IMR-90 (cell line): Measurements from ENCODE around the gene FCMR. TPM values are rescaled to one million over a fixed set of nuclear protein-coding genes. Genes with fewer than 3 reads are reported as not detected.

Experiments used
- ATAC-seq: fragments of 200-7000 bp; cut with Tn5 transposase; 2 replicates; pipeline ENCODE4 v1.9.1; 2020; ENCODE audit warnings: low read depth, mild to moderate bottlenecking, moderate library complexity
- BruUV-seq: library from RNA; stranded (reverse); fragments of 400-500 nt; replicated peaks from 2 replicates; lab custom pipeline; 2021; lab: Mats Ljungman, UMichigan
- CTCF ChIA-PET: fragments of 300-600 bp; formaldehyde crosslinking; extraction: SDS; loops from one replicate; lab custom pipeline; 2021; ENCODE audit warnings: antibody characterized with exemption; lab: Yijun Ruan, JAX
- POLR2A ChIA-PET: fragments of 300-600 bp; sonication (Branson Sonifier 250); formaldehyde crosslinking; loops from one replicate; lab custom pipeline; 2022; ENCODE audit warnings: antibody characterized with exemption; ENCODE audit not compliant: unreplicated experiment; lab: Charles Lee
- DNase-seq: peaks from one replicate; pipeline ENCODE4 v3.0.0; 2013
- H2AFZ ChIP-seq: replicated peaks from 2 replicates; pipeline ENCODE3; 2013; ENCODE audit warnings: low read length, mild to moderate bottlenecking; ENCODE audit not compliant: poor library complexity
- H2AK5ac ChIP-seq: 2 replicates; pipeline ENCODE4 v1.6.1; 2013; ENCODE audit warnings: low read depth, low read length, inconsistent platforms
- H2AK9ac ChIP-seq: replicated peaks from 2 replicates; pipeline ENCODE3; 2013; ENCODE audit warnings: mild to moderate bottlenecking, low read depth, low read length, moderate library complexity; ENCODE audit not compliant: poor library complexity
- H2BK120ac ChIP-seq: 2 replicates; pipeline ENCODE4 v1.6.1; 2013; ENCODE audit warnings: low read depth, low read length, inconsistent platforms
- H2BK15ac ChIP-seq: 3 replicates; pipeline ENCODE4 v1.6.1; 2013; ENCODE audit warnings: low read depth, low read length, inconsistent platforms
- H2BK20ac ChIP-seq: 2 replicates; pipeline ENCODE4 v1.6.1; 2013; ENCODE audit warnings: low read depth, mild to moderate bottlenecking, inconsistent platforms, low read length, moderate library complexity
- H2BK5ac ChIP-seq: 2 replicates; pipeline ENCODE4 v1.6.1; 2013; ENCODE audit warnings: mild to moderate bottlenecking, low read depth, low read length, inconsistent platforms; ENCODE audit not compliant: poor library complexity, severe bottlenecking
- H3K14ac ChIP-seq: replicated peaks from 2 replicates; pipeline ENCODE4 v1.6.1; 2013; ENCODE audit warnings: low read depth, low read length, inconsistent platforms
- H3K18ac ChIP-seq: 2 replicates; pipeline ENCODE4 v1.6.1; 2013; ENCODE audit warnings: low read depth, low read length, control low read depth
- H3K23ac ChIP-seq: 2 replicates; pipeline ENCODE4 v1.6.1; 2013; ENCODE audit warnings: low read depth, low read length, inconsistent platforms
- H3K27ac ChIP-seq: 2 replicates; pipeline ENCODE4 v1.5.1; 2013; ENCODE audit warnings: mild to moderate bottlenecking, control low read depth, low read length; ENCODE audit not compliant: insufficient read depth
- H3K27me3 ChIP-seq: 2 replicates; pipeline ENCODE4 v1.6.1; 2013; ENCODE audit warnings: low read length; ENCODE audit not compliant: control insufficient read depth, insufficient read depth
- H3K36me3 ChIP-seq: 2 replicates; pipeline ENCODE4 v1.6.1; 2013; ENCODE audit warnings: low read length, mixed read lengths; ENCODE audit not compliant: control insufficient read depth, insufficient read depth
- H3K4ac ChIP-seq: 2 replicates; pipeline ENCODE4 v1.6.1; 2013; ENCODE audit warnings: low read depth, low read length, inconsistent platforms
- H3K4me1 ChIP-seq: 2 replicates; pipeline ENCODE4 v1.6.1; 2013; ENCODE audit warnings: low read length, mixed read lengths; ENCODE audit not compliant: control insufficient read depth, insufficient read depth
- H3K4me2 ChIP-seq: 2 replicates; pipeline ENCODE4 v1.6.1; 2013; ENCODE audit warnings: low read depth, mild to moderate bottlenecking, control low read depth, low read length, moderate library complexity
- H3K4me3 ChIP-seq: 2 replicates; pipeline ENCODE4 v1.5.1; 2013; ENCODE audit warnings: low read depth, mild to moderate bottlenecking, control low read depth, low read length, moderate library complexity; ENCODE audit not compliant: insufficient read depth
- H3K56ac ChIP-seq: 2 replicates; pipeline ENCODE4 v1.6.1; 2013; ENCODE audit warnings: low read length, inconsistent platforms; ENCODE audit not compliant: insufficient read depth; ENCODE audit errors: extremely low read depth
- H3K79me1 ChIP-seq, 2 experiments: 2 replicates each; pipeline ENCODE4 v1.6.1; 2013; ENCODE audit warnings: low read length in 2 of 2, inconsistent platforms in 1 of 2, low read depth in 1 of 2
- H3K9ac ChIP-seq: 2 replicates; pipeline ENCODE4 v1.6.1; 2013; ENCODE audit warnings: low read depth, low read length, control low read depth
- H3K9me1 ChIP-seq: 2 replicates; pipeline ENCODE4 v1.6.1; 2013; ENCODE audit warnings: low read length, inconsistent platforms; ENCODE audit not compliant: insufficient read depth
- H3K9me3 ChIP-seq: 2 replicates; pipeline ENCODE4 v1.6.1; 2013; ENCODE audit warnings: low read length; ENCODE audit not compliant: control insufficient read depth, insufficient read depth
- H4K20me1 ChIP-seq: 2 replicates; pipeline ENCODE4 v1.6.1; 2013; ENCODE audit warnings: low read length, inconsistent platforms; ENCODE audit not compliant: insufficient read depth
- H4K5ac ChIP-seq: 2 replicates; pipeline ENCODE4 v1.6.1; 2013; ENCODE audit warnings: mild to moderate bottlenecking, low read depth, low read length, control low read depth
- H4K8ac ChIP-seq, 2 experiments: 2 replicates each; pipeline ENCODE4 v1.6.1; 2013; ENCODE audit warnings: low read depth in 2 of 2, low read length in 2 of 2, control low read depth in 1 of 2, inconsistent platforms in 1 of 2
- H4K91ac ChIP-seq: 2 replicates; pipeline ENCODE4 v1.6.1; 2013; ENCODE audit warnings: low read depth, low read length, inconsistent platforms; ENCODE audit not compliant: insufficient read depth
- CEBPB ChIP-seq: IDR thresholded peaks from 2 replicates; pipeline ENCODE4 v1.6.1; 2012; ENCODE audit warnings: low read depth, low read length, improper control_type of control experiment
- CHD1 ChIP-seq: IDR thresholded peaks from 2 replicates; pipeline ENCODE4 v1.6.1; 2012; ENCODE audit warnings: low read depth, low read length, improper control_type of control experiment
- CTCF ChIP-seq: conservative IDR thresholded peaks from 2 replicates; pipeline ENCODE4 v1.5.1; 2012; ENCODE audit warnings: mild to moderate bottlenecking, low read depth, low read length, improper control_type of control experiment
- MAFK ChIP-seq: IDR thresholded peaks from 2 replicates; pipeline ENCODE4 v1.6.1; 2012; ENCODE audit warnings: low read depth, low read length, improper control_type of control experiment
- RAD21 ChIP-seq: IDR thresholded peaks from 2 replicates; pipeline ENCODE4 v1.6.1; 2012; ENCODE audit warnings: low read length, improper control_type of control experiment
- WGBS, 2 experiments: methylation state at CpG; one replicate each; pipeline versions ENCODE4 v1.1.5 to v1.1.7; 2013; ENCODE audit warnings: missing lambda C conversion rate in 2 of 2; ENCODE audit not compliant: insufficient read length in 1 of 2; ENCODE audit errors: extremely low coverage in 2 of 2; 5-methylcytosine and 5-hydroxymethylcytosine counted together
- dilution Hi-C: fragments of 300-500 bp; cut with HindIII; formaldehyde crosslinking; loops from one replicate; pipeline ENCODE4 v1.14.3; 2018; ENCODE audit warnings: low sequenced_read_pairs; ENCODE audit not compliant: unreplicated experiment
- in situ Hi-C: fragments of 300-500 bp; cut with MboI; formaldehyde crosslinking; loops from 3 replicates; pipeline ENCODE4 v1.14.3; 2019; ENCODE audit warnings: low sequenced_read_pairs, inconsistent platforms, mixed read lengths
- intact Hi-C: fragments of 100-400 bp; cut with micrococcal nuclease; formaldehyde crosslinking; loops from 2 replicates; pipeline ENCODE4 v1.10.0; 2022
- polyA plus RNA-seq, 3 experiments: library from polyadenylated mRNA; depleted of rRNA; stranded (reverse); fragments of >200 nt; gene quantifications; 2 replicates each; pipeline ENCODE4 v1.2.3, GENCODE V29; 2012; ENCODE audit warnings: low replicate concordance in 1 of 3
- total RNA-seq: library from RNA; depleted of rRNA; stranded (reverse); fragments of >200 nt; gene quantifications from 2 replicates; pipeline ENCODE4 v1.2.3, GENCODE V29; 2012

FCMR gene
- total and polyA plus RNA-seq, 2 of the 4 experiments (the other 2 are of a cell fraction) = 0.09 TPM; not detected in 1

GRCh38 chr1:206855859-206856258 is 65.9 kb downstream of the FCMR start:
- WGBS, 2 experiments = no CpG with 5 or more reads among the region's 2 CpGs
- no peaks in the 10 kb centered on the region for H3K36me3 ChIP-seq

More at GRCh38 chr1:206855859-206856258, 65.9 kb downstream of the FCMR start:
- no peak overlapping the region for H3K4ac ChIP-seq
- no peak overlapping the region for H3K56ac ChIP-seq
- 0 out of 2 replicates have a peak, but pooled peaks cover 4% of the 10 kb centered on the region for H3K9me1 ChIP-seq
- H3K23ac ChIP-seq = no peak overlapping the region
- dilution Hi-C loops = no loop called here
- no peak overlapping the region for H4K8ac ChIP-seq
- DNase-seq = no peak
- no peak overlapping the region for H4K91ac ChIP-seq
- CTCF ChIA-PET = no interaction called here
- H3K4me1 ChIP-seq = peaks cover 2% of the 10 kb centered on the region; the same call in 1 of the 2 replicates
- no peak overlapping the region for H3K27ac ChIP-seq
- H2AK9ac ChIP-seq = no peak overlapping the region
- H2AK5ac ChIP-seq = no peak overlapping the region
- TF ChIP-seq CEBPB (no peak), MAFK (no peak), CHD1 (no peak), RAD21 (no peak), CTCF (no peak)
- no peak overlapping the region for H2AFZ ChIP-seq
- no peaks in the 10 kb centered on the region for H3K79me1 ChIP-seq
- 0 out of 2 replicates have a peak overlapping the region, but pooled peaks have one; percentile 14 for H3K14ac ChIP-seq
- H3K18ac ChIP-seq = no peak overlapping the region
- no peak overlapping the region for H3K9ac ChIP-seq
- no peak overlapping the region for H2BK20ac ChIP-seq
- H3K27me3 ChIP-seq = peaks cover 12% of the 10 kb centered on the region
- intact Hi-C loops = no loop called here
- no peak overlapping the region for H2BK15ac ChIP-seq
- POLR2A ChIA-PET = no interaction called here
- no peaks in the 10 kb centered on the region for H3K9me3 ChIP-seq
- ATAC-seq = no peak
- no peaks in the 10 kb centered on the region for H4K20me1 ChIP-seq
- H3K4me3 ChIP-seq = no peak overlapping the region
- no peak overlapping the region for H3K4me2 ChIP-seq
- no TSS peak for BruUV-seq
- H4K5ac ChIP-seq = no peak overlapping the region
- in situ Hi-C loops = no loop called here
- H2BK120ac ChIP-seq = no peak overlapping the region
- no peak overlapping the region for H2BK5ac ChIP-seq
